ENCODE results near the gene ARHGEF11. TPM values are rescaled to one million over a fixed set of nuclear protein-coding genes. Genes with fewer than 3 reads are reported as not detected.

The ARHGEF11 gene
- total and polyA plus RNA-seq, 4 donors = 5.8 to 23.7 (median 9.8) TPM

GRCh38 chr1:156898971-156899664 is 146.4 kb downstream of the ARHGEF11 start:
- Histone ChIP-seq H3K27me3 (ENCODE audit: control insufficient read depth in 4 of 4, insufficient read depth in 4 of 4, low read length in 3 of 4) (peaks cover 0 to 3% (median 0%) of the 10 kb centered on the region in 4 donors), H3K9ac (ENCODE audit: low read depth in 1 of 2, low read length in 2 of 2) (peak overlapping the region in 1 of 2 donors; percentile 14), H3K27ac (ENCODE audit: low read depth in 1 of 2, low read length in 2 of 2) (peak overlapping the region; percentile 21 to 35), H3K4me1 (ENCODE audit: control insufficient read depth in 4 of 4, insufficient read depth in 4 of 4, low read length in 3 of 4) (peaks cover 0 to 28% (median 3%) of the 10 kb centered on the region in 4 donors), H3K36me3 (ENCODE audit: control insufficient read depth in 4 of 4, insufficient read depth in 3 of 4, low read depth in 1 of 4, low read length in 3 of 4) (no peaks in the 10 kb centered on the region), H3K9me3 (ENCODE audit: control insufficient read depth in 4 of 4, low read length in 3 of 4) (no peaks in the 10 kb centered on the region), H3K4me3 (ENCODE audit: low read depth in 1 of 3, low read length in 3 of 3) (no peak overlapping the region)
- WGBS = 72% methylated on average over 12 of the region's 12 CpGs
- no peak for DNase-seq (ENCODE audit: low spot score)
- no peak for TF ChIP-seq FOXA1 (IDR thresholded peaks at IDR 0.05)
- no peak for TF ChIP-seq TAF1 (conservative IDR thresholded peaks at IDR 0.05)
- no peak for TF ChIP-seq YY1 (IDR thresholded peaks at IDR 0.05)
- TF ChIP-seq CTCF (IDR thresholded peaks at IDR 0.05; ENCODE audit: low read depth, low read length, missing input control) = no peak
- no peak for TF ChIP-seq RAD21 (IDR thresholded peaks at IDR 0.05)
- no peak for TF ChIP-seq SP1 (IDR thresholded peaks at IDR 0.05)
- TF ChIP-seq NR2F2 (IDR thresholded peaks at IDR 0.05) = no peak

GRCh38 chr1:156898161-156898566 is 147.4 kb downstream of the ARHGEF11 start:
- Histone ChIP-seq H3K9me3 (ENCODE audit: control insufficient read depth in 4 of 4, low read length in 3 of 4) (no peaks in the 10 kb centered on the region), H3K4me3 (ENCODE audit: low read depth in 1 of 3, low read length in 3 of 3) (no peak overlapping the region), H3K9ac (ENCODE audit: low read depth in 1 of 2, low read length in 2 of 2) (no peak overlapping the region), H3K27ac (ENCODE audit: low read depth in 1 of 2, low read length in 2 of 2) (peak overlapping the region; percentile 46 to 58), H3K36me3 (ENCODE audit: control insufficient read depth in 4 of 4, insufficient read depth in 3 of 4, low read depth in 1 of 4, low read length in 3 of 4) (no peaks in the 10 kb centered on the region), H3K27me3 (ENCODE audit: control insufficient read depth in 4 of 4, insufficient read depth in 4 of 4, low read length in 3 of 4) (peaks cover 0 to 4% (median under 1%) of the 10 kb centered on the region in 4 donors), H3K4me1 (ENCODE audit: control insufficient read depth in 4 of 4, insufficient read depth in 4 of 4, low read length in 3 of 4) (peaks cover 0 to 26% (median 3%) of the 10 kb centered on the region in 4 donors)
- DNase-seq (ENCODE audit: low spot score) = no peak
- WGBS = 24% methylated on average over 13 of the region's 13 CpGs
- TF ChIP-seq SP1 (IDR thresholded peaks at IDR 0.05) (peak; percentile 24), RXRA (IDR thresholded peaks at IDR 0.05) (peak in 1 of 2 donors; percentile 31), HNF4G (IDR thresholded peaks at IDR 0.05) (no peak), NR2F2 (IDR thresholded peaks at IDR 0.05) (peak; percentile 28)

GRCh38 chr1:156897078-156897825 is 148.3 kb downstream of the ARHGEF11 start:
- TF ChIP-seq RXRA (IDR thresholded peaks at IDR 0.05) (no peak), HNF4A (conservative IDR thresholded peaks at IDR 0.05) (no peak), SP1 (IDR thresholded peaks at IDR 0.05) (no peak), MAX (IDR thresholded peaks at IDR 0.05) (no peak), JUND (IDR thresholded peaks at IDR 0.05) (no peak), FOXA2 (IDR thresholded peaks at IDR 0.05) (no peak)
- Histone ChIP-seq H3K4me1 (ENCODE audit: control insufficient read depth in 4 of 4, insufficient read depth in 4 of 4, low read length in 3 of 4) (peaks cover 0 to 33% (median 7%) of the 10 kb centered on the region in 4 donors), H3K9ac (ENCODE audit: low read depth in 1 of 2, low read length in 2 of 2) (no peak overlapping the region), H3K27me3 (ENCODE audit: control insufficient read depth in 4 of 4, insufficient read depth in 4 of 4, low read length in 3 of 4) (peaks cover 0 to 4% (median 2%) of the 10 kb centered on the region in 4 donors), H3K36me3 (ENCODE audit: control insufficient read depth in 4 of 4, insufficient read depth in 3 of 4, low read depth in 1 of 4, low read length in 3 of 4) (no peaks in the 10 kb centered on the region), H3K27ac (ENCODE audit: low read depth in 1 of 2, low read length in 2 of 2) (peak overlapping the region; percentile 46 to 58), H3K9me3 (ENCODE audit: control insufficient read depth in 4 of 4, low read length in 3 of 4) (no peaks in the 10 kb centered on the region), H3K4me3 (ENCODE audit: low read depth in 1 of 3, low read length in 3 of 3) (no peak overlapping the region)
- no peak for DNase-seq (ENCODE audit: low spot score)
- WGBS = 80% methylated on average over 14 of the region's 14 CpGs
